GM18526 (cell line): ENCODE measurements around the gene IGF1R.

ENCODE experiments used
- POLR2A ChIP-seq: IDR thresholded peaks from 3 replicates; pipeline ENCODE4 v1.6.1; 2011; ENCODE audit not compliant: insufficient read length; ENCODE audit errors: extremely low read depth

The IGF1R gene

GRCh38 chr15:98773616-98774015 is 125.3 kb downstream of the IGF1R start:
- TF ChIP-seq POLR2A = no peak

- no peak for TF ChIP-seq POLR2A
These were observed 126.6 kb downstream of the IGF1R start for GRCh38 chr15:98774756-98775497.

- TF ChIP-seq POLR2A = no peak
These were observed 127.3 kb downstream of the IGF1R start for GRCh38 chr15:98775498-98776230.

GRCh38 chr15:98776607-98777281 is 128.4 kb downstream of the IGF1R start:
- TF ChIP-seq POLR2A = no peak

DNA sequence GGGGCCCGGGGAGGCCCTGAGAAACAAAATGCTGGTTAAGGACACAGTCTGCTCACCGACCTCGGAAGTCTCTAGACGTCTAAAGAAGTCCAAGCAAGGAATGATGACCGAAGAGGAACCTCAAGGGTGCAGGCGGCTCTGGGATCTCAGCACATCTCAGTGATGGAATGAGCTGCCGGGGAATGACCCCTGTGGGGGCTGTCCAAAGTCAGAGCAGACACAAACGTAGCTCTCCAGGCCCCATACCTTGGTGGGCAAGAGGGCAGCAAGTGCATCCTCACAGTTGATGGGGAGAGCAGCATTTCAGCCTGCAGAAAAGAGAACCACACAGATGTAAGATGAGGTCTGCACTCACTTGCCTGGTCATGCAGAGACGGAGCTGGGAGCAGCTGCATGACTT is 129.1 kb downstream of the IGF1R start:
- TF ChIP-seq POLR2A = no peak

DNA sequence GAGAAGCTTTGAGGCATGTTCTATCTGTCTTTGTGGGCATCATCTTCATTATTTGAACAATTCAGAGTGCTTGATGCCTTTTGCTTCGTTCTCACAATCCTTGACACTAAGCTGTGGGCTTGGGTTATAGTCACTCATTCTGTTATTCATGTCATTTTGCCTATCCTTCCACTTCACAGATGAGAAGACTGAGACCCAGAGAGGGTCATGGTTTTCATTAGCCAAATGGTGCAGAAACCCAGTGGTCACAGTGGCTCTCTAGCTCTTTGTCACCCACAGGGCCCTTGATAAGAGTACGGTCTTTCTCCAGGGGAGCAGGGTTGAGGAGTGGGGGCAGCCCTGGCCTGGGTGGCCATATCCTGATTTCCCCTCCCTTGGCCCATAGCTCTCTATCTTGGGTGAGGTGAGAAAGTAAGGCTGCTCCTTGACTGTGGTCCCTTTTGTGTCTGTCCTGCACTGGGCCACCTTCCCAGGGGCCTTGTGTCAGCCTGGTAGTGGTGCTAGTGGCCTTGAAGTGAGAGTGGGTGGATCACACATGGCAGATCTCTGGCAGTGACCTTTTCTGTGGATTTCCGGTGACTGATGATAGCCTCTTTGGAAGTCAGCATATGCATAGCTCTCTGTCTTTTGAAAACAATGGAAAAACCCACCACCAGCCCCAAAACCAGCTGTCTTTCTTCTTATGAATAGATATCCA is 130.1 kb downstream of the IGF1R start:
- no peak for TF ChIP-seq POLR2A

DNA sequence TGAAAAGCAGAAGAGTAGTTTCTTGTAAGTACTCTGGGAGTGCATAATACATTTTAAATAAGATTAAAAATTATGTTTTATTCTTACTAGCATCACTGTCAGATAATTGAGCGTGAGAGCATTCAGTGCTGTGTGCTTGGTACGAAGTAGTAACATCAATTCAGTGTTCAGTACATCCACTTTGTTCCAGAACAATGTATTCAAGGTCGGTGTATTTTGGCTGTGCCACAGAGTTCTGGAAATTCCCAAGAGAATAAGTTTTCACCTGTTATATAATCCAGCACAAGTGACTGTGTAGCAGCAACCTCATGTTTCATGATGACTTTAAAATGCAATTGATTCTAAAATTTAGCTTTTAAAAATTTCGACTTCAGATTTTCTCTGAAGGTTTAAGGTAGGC is 130.6 kb downstream of the IGF1R start:
- no peak for TF ChIP-seq POLR2A

- TF ChIP-seq POLR2A = no peak
These were observed 131.2 kb downstream of the IGF1R start for GRCh38 chr15:98779463-98780071.

- no peak for TF ChIP-seq POLR2A
These were observed 133.5 kb downstream of the IGF1R start for GRCh38 chr15:98781838-98782237.

- TF ChIP-seq POLR2A = no peak
These were observed 134.5 kb downstream of the IGF1R start for GRCh38 chr15:98782801-98783200.

DNA sequence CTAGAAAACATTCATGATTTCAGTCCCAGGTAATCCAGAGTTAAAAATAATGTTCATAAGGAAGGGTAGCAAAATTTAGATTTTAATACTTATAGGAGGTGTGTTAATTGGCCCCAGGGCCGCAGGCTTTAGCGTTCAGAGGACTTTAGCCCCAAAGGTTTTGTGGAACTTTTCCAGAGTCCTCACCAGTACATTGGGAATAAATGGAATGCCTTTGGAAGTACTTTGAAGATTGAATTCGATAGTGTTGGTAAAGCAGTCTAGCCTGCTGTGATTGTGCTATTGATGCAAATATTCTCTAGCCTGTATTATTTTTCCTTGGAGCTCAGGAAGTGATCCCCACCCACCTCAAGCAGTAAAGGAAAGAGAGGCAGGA is 137.1 kb downstream of the IGF1R start:
- no peak for TF ChIP-seq POLR2A

DNA sequence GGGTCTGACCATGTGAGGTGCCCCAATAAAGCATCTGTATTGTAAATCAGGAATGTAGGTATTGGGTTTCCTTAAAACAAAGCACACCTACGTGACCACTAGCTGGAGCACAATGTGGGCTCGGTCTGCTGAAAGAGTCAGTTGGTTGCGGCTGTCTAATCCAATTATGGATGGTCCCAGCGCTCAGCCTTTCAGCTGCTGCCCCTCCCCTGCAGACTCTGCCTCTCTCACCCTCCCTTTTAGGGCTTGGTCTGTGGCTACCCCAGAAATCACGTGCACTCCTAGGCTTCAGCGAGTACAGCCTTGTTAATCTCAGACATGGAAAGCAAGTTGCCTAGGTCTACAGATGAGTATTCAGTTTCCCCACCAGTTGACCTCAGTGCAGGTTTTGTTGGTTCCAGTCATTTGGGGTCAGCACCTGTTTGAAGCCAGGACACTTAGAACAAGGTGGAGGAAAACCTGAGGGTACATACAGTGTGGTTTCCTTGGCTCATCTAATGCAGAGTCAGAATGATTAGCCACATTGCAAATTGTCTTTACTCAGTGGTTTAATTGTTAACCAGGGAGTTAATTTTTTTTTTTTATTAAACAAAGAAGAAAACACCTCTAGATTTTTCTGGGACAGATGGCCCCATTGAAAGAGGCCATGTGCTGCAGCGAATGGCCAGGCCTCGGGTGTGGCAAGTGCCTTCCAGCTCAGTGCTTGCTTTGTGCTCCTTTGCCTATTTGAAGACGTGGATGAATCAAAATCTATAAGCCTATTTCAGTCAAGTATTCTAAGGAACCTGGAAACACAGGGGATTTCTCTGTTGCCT is 137.7 kb downstream of the IGF1R start:
- TF ChIP-seq POLR2A = no peak

DNA sequence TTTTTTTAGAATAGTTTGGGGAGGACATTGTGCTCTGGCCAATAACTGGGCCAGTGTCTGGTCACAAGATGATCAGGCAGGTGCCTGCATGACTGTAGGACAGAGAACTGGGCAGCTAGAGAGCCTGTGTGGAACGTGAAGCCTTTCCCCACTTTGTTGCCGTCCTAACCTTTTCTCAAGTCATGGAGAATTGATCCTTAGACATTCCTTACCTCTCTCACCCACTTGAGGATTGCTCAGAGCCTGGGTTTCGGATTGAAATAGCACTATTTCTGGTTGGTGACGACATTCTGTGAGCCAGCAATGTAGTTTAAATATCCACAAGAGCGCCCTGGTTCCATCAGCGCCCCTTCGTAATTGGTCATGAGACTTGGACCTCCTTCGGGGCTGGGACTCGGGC is 138.4 kb downstream of the IGF1R start:
- no peak for TF ChIP-seq POLR2A

DNA sequence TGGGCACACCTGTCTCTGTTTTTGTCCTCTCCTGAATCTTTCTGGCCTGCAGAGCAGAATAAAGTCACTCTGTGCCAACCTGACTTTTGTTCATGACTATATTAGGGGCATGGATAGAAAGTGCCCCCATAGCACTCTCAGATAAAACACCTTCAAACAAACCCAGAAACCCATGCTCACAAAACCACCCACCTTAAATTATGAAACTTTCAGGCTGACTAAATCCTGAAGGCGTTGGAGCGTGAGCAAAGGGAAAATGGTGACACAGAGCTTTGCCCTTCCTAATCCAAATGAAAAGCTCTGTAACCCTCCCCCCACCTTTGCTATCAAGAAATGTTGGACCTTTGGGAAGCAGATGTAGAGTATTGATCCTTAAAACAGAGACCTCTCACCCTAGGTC is 138.9 kb downstream of the IGF1R start:
- no peak for TF ChIP-seq POLR2A
